K562 (cell line): ENCODE data around the gene NACAD. TPM values are rescaled to one million over a fixed set of nuclear protein-coding genes. Genes with fewer than 3 reads are reported as not detected.

Source experiments
- ATAC-seq: fragments of 200-7000 bp; cut with Tn5 transposase; 3 replicates; pipeline ENCODE4 v1.9.1; 2020; ENCODE audit warnings: moderate library complexity
- BruUV-seq: library from RNA; stranded (reverse); fragments of 400-500 nt; replicated peaks from 2 replicates; lab custom pipeline; 2021; lab: Mats Ljungman, UMichigan
- CTCF ChIA-PET: fragments of 300-600 bp; formaldehyde crosslinking; extraction: SDS; loops from one replicate; lab custom pipeline; 2021; ENCODE audit warnings: low intra/inter-chr PET ratio; lab: Yijun Ruan, JAX
- POLR2A ChIA-PET: fragments of 300-600, 350-650 bp; sonication (Branson Sonifier 250); formaldehyde crosslinking; extraction: SDS; loops from one replicate; lab custom pipeline; 2021; ENCODE audit warnings: antibody characterized with exemption, inconsistent platforms; lab: Yijun Ruan, JAX
- DNase-seq, 4 experiments: peaks; one replicate each; pipeline versions ENCODE4 v3.0.0 to v3.0.0-alpha.2; 2011 to 2018; ENCODE audit warnings: low spot score in 3 of 4, mixed read lengths in 3 of 4; ENCODE audit errors: extremely low read depth in 1 of 4
- FAIRE-seq: peaks from 2 replicates; lab custom pipeline; 2011; peaks lifted over from hg19 to GRCh38; lab: Jason Lieb, UNC
- H2AFZ ChIP-seq: 2 replicates; pipeline ENCODE4 v1.6.0; 2011; ENCODE audit warnings: low read depth, low read length, control low read depth, inconsistent platforms
- H3K27ac ChIP-seq: fragments of 200-600 bp; 3 replicates; pipeline ENCODE4 v1.8.0; 2011; ENCODE audit warnings: low read depth, mild to moderate bottlenecking, control low read depth, inconsistent platforms, low read length, moderate library complexity, mixed read lengths; ENCODE audit errors: extremely low read depth
- H3K27me3 ChIP-seq, 2 experiments: fragments of 300-600 bp in 1 of 2; 2 replicates in 1 of 2; 3 replicates in 1 of 2; pipeline versions ENCODE4 v1.6.0 to v1.8.0; 2011; ENCODE audit warnings: inconsistent platforms in 2 of 2, low read length in 2 of 2, mild to moderate bottlenecking in 1 of 2, mixed read lengths in 1 of 2, moderate library complexity in 1 of 2; ENCODE audit not compliant: control insufficient read depth in 2 of 2, insufficient read depth in 2 of 2
- H3K36me3 ChIP-seq: fragments of 300-600 bp; 3 replicates; pipeline ENCODE4 v1.8.0; 2011; ENCODE audit warnings: mild to moderate bottlenecking, low read length, inconsistent platforms; ENCODE audit not compliant: control insufficient read depth, insufficient read depth
- H3K4me1 ChIP-seq, 2 experiments: fragments of 200-600 bp in 1 of 2; replicated peaks in 1 of 2; 2 replicates in 1 of 2; 3 replicates in 1 of 2; pipeline versions ENCODE4 v1.5.1 to v1.8.0; 2011; ENCODE audit warnings: inconsistent platforms in 2 of 2, low read length in 2 of 2, mild to moderate bottlenecking in 1 of 2, mixed read lengths in 1 of 2, moderate library complexity in 1 of 2; ENCODE audit not compliant: control insufficient read depth in 2 of 2, insufficient read depth in 2 of 2
- H3K4me2 ChIP-seq: 2 replicates; pipeline ENCODE4 v1.6.1; 2011; ENCODE audit warnings: low read length, control low read depth, inconsistent platforms, mixed read lengths; ENCODE audit not compliant: insufficient read depth
- H3K4me3 ChIP-seq: fragments of 200-600 bp; sonication (generic), shearing (Covaris generic); 2 replicates; pipeline ENCODE4 v1.5.1; 2016; ENCODE audit warnings: control low read depth, inconsistent platforms
- H3K79me2 ChIP-seq: fragments of 200-600 bp; 3 replicates; pipeline ENCODE4 v1.8.0; 2011; ENCODE audit warnings: low read length, inconsistent platforms; ENCODE audit not compliant: control insufficient read depth, insufficient read depth
- H3K9ac ChIP-seq, 2 experiments: 2 replicates each; pipeline versions ENCODE4 v1.6.0 to v1.6.1; 2011; ENCODE audit warnings: low read depth in 2 of 2, low read length in 2 of 2, control low read depth in 1 of 2, inconsistent platforms in 1 of 2, mild to moderate bottlenecking in 1 of 2, mixed read lengths in 1 of 2; ENCODE audit not compliant: insufficient read depth in 1 of 2
- H3K9me1 ChIP-seq: one replicate; pipeline ENCODE4 v1.6.0; 2011; ENCODE audit warnings: inconsistent platforms, mild to moderate bottlenecking, low read length, moderate library complexity; ENCODE audit not compliant: control insufficient read depth, insufficient read depth
- H3K9me3 ChIP-seq: replicated peaks from 2 replicates; pipeline ENCODE4 v1.5.1; 2011; ENCODE audit warnings: low read depth, low read length, inconsistent platforms; ENCODE audit not compliant: control insufficient read depth, insufficient read depth
- H4K20me1 ChIP-seq: replicated peaks from 2 replicates; pipeline ENCODE4 v1.6.1; 2011; ENCODE audit warnings: low read length, inconsistent platforms, mixed read lengths; ENCODE audit not compliant: control insufficient read depth, insufficient read depth
- BRF1 ChIP-seq: IDR thresholded peaks from 3 replicates; pipeline ENCODE4 v1.6.1; 2011; ENCODE audit warnings: borderline replicate concordance, mild to moderate bottlenecking; ENCODE audit not compliant: insufficient read length; ENCODE audit errors: extremely low read depth
- CCAR2 ChIP-seq: fragments of 200-400 bp; formaldehyde crosslinking; IDR thresholded peaks from 2 replicates; pipeline ENCODE4 v1.6.1; 2017; ENCODE audit warnings: mild to moderate bottlenecking, low read depth, low read length
- DNMT1 ChIP-seq: fragments of 450-650 bp; IDR thresholded peaks from 2 replicates; pipeline ENCODE4 v1.6.1; 2016; ENCODE audit warnings: antibody characterized with exemption, mild to moderate bottlenecking
- ESRRB ChIP-seq: fragments of 250-450 bp; sonication (Bioruptor Pico); IDR thresholded peaks from 2 replicates; pipeline ENCODE4 v1.5.0; 2020; ENCODE audit warnings: mild to moderate bottlenecking, moderate library complexity, borderline replicate concordance
- ZNF445 ChIP-seq: fragments of 250-450 bp; sonication (Bioruptor Pico); IDR thresholded peaks from 2 replicates; pipeline ENCODE4 v1.4.0; 2020; ENCODE audit warnings: low read depth, mild to moderate bottlenecking, moderate library complexity
- ZNF639 ChIP-seq, 2 experiments: fragments of 200-800 bp in 1 of 2; sonication (Bioruptor generic) in 1 of 2; sonication (generic) in 1 of 2; formaldehyde crosslinking in 1 of 2; IDR thresholded peaks in 1 of 2; conservative IDR thresholded peaks in 1 of 2; 2 replicates each; pipeline versions ENCODE4 v1.5.0 to v1.6.1; 2016 to 2020; ENCODE audit warnings: missing compliant biosample characterization in 1 of 2, missing genetic modification characterization in 1 of 2, missing genetic modification reagents in 1 of 2
- ZNF780A ChIP-seq: fragments of 250-450 bp; sonication (Bioruptor Pico); IDR thresholded peaks from 2 replicates; pipeline ENCODE4 v1.5.0; 2021; ENCODE audit warnings: mild to moderate bottlenecking
- WGBS: fragments of 100-300 bp; shearing (Covaris generic); methylation state at CpG from one replicate; pipeline ENCODE4 v1.1.6; 2016; ENCODE audit warnings: low coverage, mixed read lengths; ENCODE audit not compliant: insufficient coverage; ENCODE audit errors: missing lambda C conversion rate; 5-methylcytosine and 5-hydroxymethylcytosine counted together
- in situ Hi-C: fragments of 300-500 bp; cut with MboI; formaldehyde crosslinking; loops from 4 replicates; pipeline ENCODE4 v1.15.0; 2018; ENCODE audit warnings: inconsistent platforms, mixed read lengths
- intact Hi-C: fragments of 100-400 bp; cut with micrococcal nuclease; formaldehyde crosslinking; loops from 2 replicates; pipeline ENCODE4 v1.14.2; 2022
- polyA plus RNA-seq, 8 experiments: library from polyadenylated mRNA; depleted of rRNA in 4 of 8; stranded (reverse) in 5 of 8; unstranded in 3 of 8; fragments of >200 nt; fragmentation: Nextera tagmentation in 2 of 8; fragmentation: Illumina TruSeq in 1 of 8; extraction: Ambion mirVana in 2 of 8; extraction: Trizol in 1 of 8; gene quantifications; 2 replicates each; pipeline versions ENCODE4 v1.2.1 to v1.2.3, GENCODE V29; 2011 to 2014; ENCODE audit warnings: inconsistent platforms in 1 of 8, missing spikeins in 1 of 8
- total RNA-seq, 7 experiments: library from RNA; depleted of rRNA in 6 of 7; stranded (reverse); fragments of >200 nt in 6 of 7; fragmentation: Illumina TruSeq in 2 of 7; extraction: Trizol in 2 of 7; gene quantifications; 2 replicates each; pipeline versions ENCODE4 v1.2.1 to v1.2.3, GENCODE V29; 2011 to 2021; ENCODE audit warnings: low replicate concordance in 1 of 7
- TF ChIP-seq, protein P1 (sequence below), 3 experiments: fragments of 200-800 bp in 1 of 3; fragments of 250-450 bp in 1 of 3; fragments of 450-650 bp in 1 of 3; sonication (Bioruptor Pico) in 1 of 3; sonication (Bioruptor generic) in 1 of 3; formaldehyde crosslinking in 1 of 3; IDR thresholded peaks; 2 replicates each; pipeline versions ENCODE4 v1.6.1 to v1.8.0; 2016 to 2022; ENCODE audit warnings: mild to moderate bottlenecking in 2 of 3, missing genetic modification characterization in 2 of 3, missing compliant biosample characterization in 1 of 3, moderate library complexity in 1 of 3
- TF ChIP-seq, protein P2 (sequence below), 2 experiments: fragments of 450-650 bp; IDR thresholded peaks; 2 replicates each; pipeline ENCODE4 v1.6.1; 2018; ENCODE audit warnings: mild to moderate bottlenecking in 2 of 2, low read depth in 1 of 2; ENCODE audit not compliant: partially characterized antibody in 2 of 2

Gene NACAD
- total and polyA plus RNA-seq, 9 of the 15 experiments (the other 6 are each of a cell fraction or from before 2014, with no cell fraction given): under 0.01 to 0.03 (median 0.02) TPM; not detected in 5

DNA sequence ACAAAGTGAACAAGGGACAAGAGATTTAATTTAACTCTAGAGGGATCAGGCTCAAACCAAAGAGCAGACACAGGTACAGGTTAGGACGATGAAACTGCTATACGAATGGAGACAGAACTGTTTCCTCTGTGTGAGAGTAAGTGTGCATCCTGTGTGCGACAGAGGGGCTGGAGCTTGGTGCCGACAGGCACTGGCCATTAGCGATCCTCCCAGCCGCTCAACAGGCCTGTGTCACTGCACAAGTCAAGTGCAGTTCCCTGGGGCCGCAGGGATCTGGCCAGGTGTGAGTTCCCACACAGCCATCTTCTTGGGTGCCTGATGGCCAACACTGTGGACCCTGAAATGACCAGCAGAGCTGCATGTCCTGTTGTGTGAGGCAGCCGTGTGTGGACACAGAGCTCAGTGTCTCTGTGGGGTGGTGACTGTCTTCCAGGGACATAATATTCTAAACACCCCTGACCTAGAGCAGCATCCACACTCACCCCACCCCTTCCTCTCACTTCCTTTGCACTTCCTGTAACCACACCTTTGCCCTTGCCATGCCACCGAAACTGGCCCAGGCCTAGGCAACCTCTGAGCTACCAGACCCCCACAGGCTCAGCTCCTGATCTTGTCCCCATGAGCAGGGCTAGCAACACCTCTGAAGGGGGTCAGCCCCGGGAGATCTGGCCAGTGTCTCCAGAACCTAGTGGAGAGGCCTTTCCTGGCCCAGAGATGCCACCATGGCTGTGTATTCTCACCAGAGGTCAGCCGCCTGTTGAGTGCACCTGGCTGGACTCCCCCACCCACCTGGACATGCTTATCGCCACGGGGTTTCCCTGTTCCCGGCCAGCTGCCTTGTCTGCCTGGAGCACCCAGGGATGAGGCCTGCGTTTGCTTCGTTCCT, 34.4 kb upstream of the NACAD start:
- POLR2A ChIA-PET: interaction anchor here (0.6 to 4.9 kb wide), 5 partner anchors 10 to 581 kb away, joined by 3 to 23 read pairs (median 3); partner anchors contain the start of gene TBRG4
- no TSS peak for BruUV-seq
- intact Hi-C loops: no loop called here
- no peaks in the 10 kb centered on the region for H3K27me3 ChIP-seq
- peaks cover 0 to 27% of the 10 kb centered on the region in 2 experiments; a peak in 3 of 5 replicates for H3K4me1 ChIP-seq
- FAIRE-seq (no peak), DNase-seq (no peak), ATAC-seq (no peak; the same call in 2 of the 3 replicates)
- H3K4me3 ChIP-seq: no peak overlapping the region
- H3K9ac ChIP-seq: peak overlapping the region in 1 of 2 experiments; percentile 76; a peak in 2 of 4 replicates
- no peaks in the 10 kb centered on the region for H3K79me2 ChIP-seq
- CTCF ChIA-PET: no interaction called here
- peak overlapping the region; percentile 27; the same call in 1 of the 2 replicates for H2AFZ ChIP-seq
- TF ChIP-seq, protein P1, sequence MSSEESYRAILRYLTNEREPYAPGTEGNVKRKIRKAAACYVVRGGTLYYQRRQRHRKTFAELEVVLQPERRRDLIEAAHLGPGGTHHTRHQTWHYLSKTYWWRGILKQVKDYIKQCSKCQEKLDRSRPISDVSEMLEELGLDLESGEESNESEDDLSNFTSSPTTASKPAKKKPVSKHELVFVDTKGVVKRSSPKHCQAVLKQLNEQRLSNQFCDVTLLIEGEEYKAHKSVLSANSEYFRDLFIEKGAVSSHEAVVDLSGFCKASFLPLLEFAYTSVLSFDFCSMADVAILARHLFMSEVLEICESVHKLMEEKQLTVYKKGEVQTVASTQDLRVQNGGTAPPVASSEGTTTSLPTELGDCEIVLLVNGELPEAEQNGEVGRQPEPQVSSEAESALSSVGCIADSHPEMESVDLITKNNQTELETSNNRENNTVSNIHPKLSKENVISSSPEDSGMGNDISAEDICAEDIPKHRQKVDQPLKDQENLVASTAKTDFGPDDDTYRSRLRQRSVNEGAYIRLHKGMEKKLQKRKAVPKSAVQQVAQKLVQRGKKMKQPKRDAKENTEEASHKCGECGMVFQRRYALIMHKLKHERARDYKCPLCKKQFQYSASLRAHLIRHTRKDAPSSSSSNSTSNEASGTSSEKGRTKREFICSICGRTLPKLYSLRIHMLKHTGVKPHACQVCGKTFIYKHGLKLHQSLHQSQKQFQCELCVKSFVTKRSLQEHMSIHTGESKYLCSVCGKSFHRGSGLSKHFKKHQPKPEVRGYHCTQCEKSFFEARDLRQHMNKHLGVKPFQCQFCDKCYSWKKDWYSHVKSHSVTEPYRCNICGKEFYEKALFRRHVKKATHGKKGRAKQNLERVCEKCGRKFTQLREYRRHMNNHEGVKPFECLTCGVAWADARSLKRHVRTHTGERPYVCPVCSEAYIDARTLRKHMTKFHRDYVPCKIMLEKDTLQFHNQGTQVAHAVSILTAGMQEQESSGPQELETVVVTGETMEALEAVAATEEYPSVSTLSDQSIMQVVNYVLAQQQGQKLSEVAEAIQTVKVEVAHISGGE (CRISPR knock-in tag; IDR thresholded peaks at IDR 0.05): no peak
- TF ChIP-seq CCAR2: no peak
- no peak for TF ChIP-seq ZNF639 (CRISPR knock-in tag; conservative IDR thresholded peaks at IDR 0.05 in 1 of 2, IDR thresholded peaks at IDR 0.05 in 1 of 2)
- TF ChIP-seq ZNF445: no peak
- no peak for TF ChIP-seq BRF1
- no peak for TF ChIP-seq DNMT1
- TF ChIP-seq ESRRB: no peak
- TF ChIP-seq, protein P2, sequence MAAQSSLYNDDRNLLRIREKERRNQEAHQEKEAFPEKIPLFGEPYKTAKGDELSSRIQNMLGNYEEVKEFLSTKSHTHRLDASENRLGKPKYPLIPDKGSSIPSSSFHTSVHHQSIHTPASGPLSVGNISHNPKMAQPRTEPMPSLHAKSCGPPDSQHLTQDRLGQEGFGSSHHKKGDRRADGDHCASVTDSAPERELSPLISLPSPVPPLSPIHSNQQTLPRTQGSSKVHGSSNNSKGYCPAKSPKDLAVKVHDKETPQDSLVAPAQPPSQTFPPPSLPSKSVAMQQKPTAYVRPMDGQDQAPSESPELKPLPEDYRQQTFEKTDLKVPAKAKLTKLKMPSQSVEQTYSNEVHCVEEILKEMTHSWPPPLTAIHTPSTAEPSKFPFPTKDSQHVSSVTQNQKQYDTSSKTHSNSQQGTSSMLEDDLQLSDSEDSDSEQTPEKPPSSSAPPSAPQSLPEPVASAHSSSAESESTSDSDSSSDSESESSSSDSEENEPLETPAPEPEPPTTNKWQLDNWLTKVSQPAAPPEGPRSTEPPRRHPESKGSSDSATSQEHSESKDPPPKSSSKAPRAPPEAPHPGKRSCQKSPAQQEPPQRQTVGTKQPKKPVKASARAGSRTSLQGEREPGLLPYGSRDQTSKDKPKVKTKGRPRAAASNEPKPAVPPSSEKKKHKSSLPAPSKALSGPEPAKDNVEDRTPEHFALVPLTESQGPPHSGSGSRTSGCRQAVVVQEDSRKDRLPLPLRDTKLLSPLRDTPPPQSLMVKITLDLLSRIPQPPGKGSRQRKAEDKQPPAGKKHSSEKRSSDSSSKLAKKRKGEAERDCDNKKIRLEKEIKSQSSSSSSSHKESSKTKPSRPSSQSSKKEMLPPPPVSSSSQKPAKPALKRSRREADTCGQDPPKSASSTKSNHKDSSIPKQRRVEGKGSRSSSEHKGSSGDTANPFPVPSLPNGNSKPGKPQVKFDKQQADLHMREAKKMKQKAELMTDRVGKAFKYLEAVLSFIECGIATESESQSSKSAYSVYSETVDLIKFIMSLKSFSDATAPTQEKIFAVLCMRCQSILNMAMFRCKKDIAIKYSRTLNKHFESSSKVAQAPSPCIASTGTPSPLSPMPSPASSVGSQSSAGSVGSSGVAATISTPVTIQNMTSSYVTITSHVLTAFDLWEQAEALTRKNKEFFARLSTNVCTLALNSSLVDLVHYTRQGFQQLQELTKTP (IDR thresholded peaks at IDR 0.05; ENCODE audit: low read depth in 1 of 2, partially characterized antibody in 2 of 2): no peak
- TF ChIP-seq ZNF780A (CRISPR knock-in tag): no peak
- no peaks in the 10 kb centered on the region for H4K20me1 ChIP-seq
- H3K27ac ChIP-seq: no peak overlapping the region
- no peak overlapping the region for H3K4me2 ChIP-seq
- in situ Hi-C loops: no loop called here
- H3K36me3 ChIP-seq: no peaks in the 10 kb centered on the region
- WGBS: 58% methylated on average over 13 of the region's 16 CpGs
- H3K9me3 ChIP-seq: no peaks in the 10 kb centered on the region
- H3K9me1 ChIP-seq: no peaks in the 10 kb centered on the region
